CD4-positive, alpha-beta T cell (primary cell): ENCODE results near the gene RAB40C. TPM values are rescaled to one million over a fixed set of nuclear protein-coding genes. Genes with fewer than 3 reads are reported as not detected.
A peak's percentile ranks its signal among the peaks of the same experiment; 100 is the strongest.

Source experiments
- ATAC-seq: fragments of 200-7000 bp; cut with Tn5 transposase; one replicate; pipeline ENCODE4 v1.10.0; 2022; ENCODE audit warnings: mild to moderate bottlenecking; ENCODE audit not compliant: poor library complexity
- CTCF ChIA-PET: fragments of 350-600 bp; sonication (Branson Sonifier 250); formaldehyde crosslinking; loops from one replicate; lab custom pipeline; 2021; ENCODE audit warnings: antibody characterized with exemption, inconsistent platforms; lab: Charles Lee
- POLR2A ChIA-PET: fragments of 350-600 bp; sonication (Branson Sonifier 250); formaldehyde crosslinking; loops from one replicate; lab custom pipeline; 2021; ENCODE audit warnings: antibody characterized with exemption, inconsistent platforms; lab: Charles Lee
- DNase-seq, 14 experiments: peaks; one replicate each; pipeline ENCODE4 v3.0.0-alpha.2; 2013 to 2020; ENCODE audit warnings: mixed read lengths in 2 of 14
- H3K27ac ChIP-seq, 2 donors: one replicate each; pipeline versions ENCODE4 v1.5.1 to v1.7.0; 2013; ENCODE audit warnings: low read length in 2 of 2, low read depth in 1 of 2, mild to moderate bottlenecking in 1 of 2
- H3K27me3 ChIP-seq, 2 experiments: 1 replicate in 1 of 2; 2 replicates in 1 of 2; pipeline versions ENCODE4 v1.6.1 to v1.7.0; 2013; ENCODE audit warnings: low read length in 2 of 2, control low read depth in 1 of 2, mild to moderate bottlenecking in 1 of 2, moderate library complexity in 1 of 2; ENCODE audit not compliant: insufficient read depth in 2 of 2, control insufficient read depth in 1 of 2
- H3K36me3 ChIP-seq: one replicate; pipeline ENCODE4 v1.6.1; 2013; ENCODE audit warnings: low read length, control low read depth; ENCODE audit not compliant: insufficient read depth
- H3K4me1 ChIP-seq: one replicate; pipeline ENCODE4 v1.6.1; 2013; ENCODE audit warnings: low read length, control low read depth; ENCODE audit not compliant: insufficient read depth
- H3K4me3 ChIP-seq: one replicate; pipeline ENCODE4 v1.5.1; 2013; ENCODE audit warnings: mild to moderate bottlenecking, low read length, moderate library complexity
- H3K9me3 ChIP-seq, 2 experiments: 1 replicate in 1 of 2; 2 replicates in 1 of 2; pipeline versions ENCODE4 v1.6.1 to v1.7.0; 2013; ENCODE audit warnings: low read length in 2 of 2, mild to moderate bottlenecking in 2 of 2, control low read depth in 1 of 2, moderate library complexity in 1 of 2; ENCODE audit not compliant: control insufficient read depth in 1 of 2, insufficient read depth in 1 of 2
- H3K27ac Mint-ChIP-seq: one replicate; pipeline ENCODE4 v1.8.0; 2020; ENCODE audit warnings: mixed read lengths
- H3K27me3 Mint-ChIP-seq: one replicate; pipeline ENCODE4 v1.8.0; 2021; ENCODE audit warnings: mixed read lengths
- H3K36me3 Mint-ChIP-seq: one replicate; pipeline ENCODE4 v1.8.0; 2021; ENCODE audit warnings: low read depth, mixed read lengths
- H3K4me1 Mint-ChIP-seq: one replicate; pipeline ENCODE4 v1.8.0; 2021; ENCODE audit warnings: low read depth, mixed read lengths
- H3K4me3 Mint-ChIP-seq: one replicate; pipeline ENCODE4 v1.8.0; 2020; ENCODE audit warnings: mild to moderate bottlenecking, mixed read lengths
- H3K9me3 Mint-ChIP-seq: one replicate; pipeline ENCODE4 v1.8.0; 2020; ENCODE audit warnings: mixed read lengths
- CTCF ChIP-seq: fragments of 200-600 bp; IDR thresholded peaks from one replicate; pipeline ENCODE4 v1.8.0; 2022; ENCODE audit warnings: antibody characterized with exemption, mild to moderate bottlenecking
- intact Hi-C, 2 experiments: fragments of 100-400 bp; cut with DNase I in 1 of 2; cut with micrococcal nuclease in 1 of 2; formaldehyde crosslinking; loops; one replicate each; pipeline versions ENCODE4 v1.15.1 to v1.9.0; 2023 to 2025; cut with DNase I, micrococcal nuclease
- total RNA-seq, 174 experiments: library from RNA in 2 of 174; stranded (reverse) in 2 of 174; gene quantifications; one replicate each; pipeline ENCODE4 v1.2.3 and lab custom pipeline; 2021 to 2026

The RAB40C gene
- total RNA-seq, 2 experiments from 2014 or later = 8.9 to 9.5 TPM

DNA sequence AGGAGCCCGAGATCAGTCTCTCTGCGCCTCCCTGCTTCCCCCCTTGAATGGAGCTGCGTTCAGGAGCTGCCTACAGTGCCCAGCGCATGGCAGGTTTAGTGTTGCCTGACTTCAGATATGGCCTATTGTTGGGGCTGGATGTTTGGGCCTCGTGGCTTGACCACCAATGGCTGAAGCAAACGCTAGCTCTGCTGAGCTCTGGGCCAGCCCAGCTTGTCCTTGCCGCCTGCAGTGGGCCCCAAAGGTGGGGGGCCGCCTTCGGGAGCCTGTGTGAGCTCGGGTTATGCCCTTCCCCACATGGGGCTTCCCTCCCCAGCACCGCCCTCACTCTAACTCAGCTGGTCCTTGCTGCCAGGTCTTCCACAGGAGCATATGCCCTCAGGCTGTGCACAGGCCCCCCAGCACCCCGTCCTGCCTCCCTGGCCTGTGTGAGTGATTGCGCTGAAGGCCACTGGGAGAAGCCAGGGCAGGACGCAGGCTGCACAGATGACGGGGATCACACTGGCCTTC lies 48.2 kb downstream of the RAB40C start:
- Mint-ChIP-seq H3K4me3 (peak overlapping the region; percentile 48), H3K27ac (no peak overlapping the region), H3K4me1 (peaks cover 8% of the 10 kb centered on the region), H3K36me3 (peaks cover 9% of the 10 kb centered on the region), H3K9me3 (no peaks in the 10 kb centered on the region), H3K27me3 (peaks cover 6% of the 10 kb centered on the region)
- no peak for ATAC-seq
- ChIA-PET CTCF (no interaction called here), POLR2A (interaction anchor here (3.0 kb wide), 1 partner anchor 43 kb away, joined by 16 read pairs; the partner anchor contains the start of gene STUB1)
- intact Hi-C loops = no loop called here
- Histone ChIP-seq H3K4me3 (no peak overlapping the region), H3K27ac (no peak overlapping the region), H3K27me3 (no peaks in the 10 kb centered on the region), H3K4me1 (peaks cover 47% of the 10 kb centered on the region), H3K9me3 (peaks cover 0 to 10% of the 10 kb centered on the region in 2 experiments), H3K36me3 (no peaks in the 10 kb centered on the region)
- TF ChIP-seq CTCF = no peak
- DNase-seq = peak in 1 of 14 experiments; percentile 48

DNA sequence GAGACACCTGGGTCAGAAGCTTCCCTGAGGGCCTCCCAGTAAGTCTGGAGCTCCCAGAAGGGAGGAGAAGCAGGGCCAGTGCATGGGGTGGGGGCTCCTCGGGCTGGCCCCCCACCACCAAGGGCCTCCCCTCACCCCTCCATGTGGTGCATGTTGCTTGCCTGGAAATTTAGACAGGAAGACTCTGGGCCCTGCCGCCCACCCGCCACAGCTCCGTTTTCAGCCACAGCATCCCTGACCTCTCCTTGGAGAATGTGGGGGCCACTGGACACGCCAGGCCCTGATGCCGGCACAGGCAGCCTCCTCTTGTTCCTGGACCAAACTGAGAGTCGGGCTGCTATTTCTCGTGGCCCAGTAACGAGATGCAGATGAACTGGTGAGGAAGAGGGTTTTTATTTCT lies 49.0 kb downstream of the RAB40C start:
- no peak overlapping the region for H3K4me3 ChIP-seq
- no peaks in the 10 kb centered on the region for H3K27me3 ChIP-seq
- Mint-ChIP-seq H3K27me3 (peaks cover 6% of the 10 kb centered on the region), H3K36me3 (peaks cover 9% of the 10 kb centered on the region), H3K9me3 (no peaks in the 10 kb centered on the region), H3K4me3 (peak overlapping the region; percentile 63), H3K27ac (peak overlapping the region; percentile 12), H3K4me1 (peaks cover 8% of the 10 kb centered on the region)
- intact Hi-C loops = no loop called here
- peaks cover 50% of the 10 kb centered on the region for H3K4me1 ChIP-seq
- ATAC-seq = no peak
- no peak for DNase-seq
- H3K27ac ChIP-seq = no peak overlapping the region
- no peak for TF ChIP-seq CTCF
- H3K9me3 ChIP-seq = peaks cover 0 to 10% of the 10 kb centered on the region in 2 experiments
- no peaks in the 10 kb centered on the region for H3K36me3 ChIP-seq
- ChIA-PET POLR2A (no interaction called here), CTCF (no interaction called here)

GRCh38 chr16:640614-641013 lies 50.7 kb downstream of the RAB40C start:
- Histone ChIP-seq H3K4me1 (peaks cover 36% of the 10 kb centered on the region), H3K36me3 (no peaks in the 10 kb centered on the region), H3K27me3 (no peaks in the 10 kb centered on the region), H3K27ac (no peak overlapping the region), H3K9me3 (peaks cover 0 to 10% of the 10 kb centered on the region in 2 experiments), H3K4me3 (no peak overlapping the region)
- Mint-ChIP-seq H3K4me3 (peak overlapping the region; percentile 51), H3K4me1 (peaks cover 8% of the 10 kb centered on the region), H3K9me3 (no peaks in the 10 kb centered on the region), H3K27me3 (peaks cover 6% of the 10 kb centered on the region), H3K36me3 (peaks cover 9% of the 10 kb centered on the region), H3K27ac (no peak overlapping the region)
- intact Hi-C loops = no loop called here
- CTCF ChIA-PET = no interaction called here
- POLR2A ChIA-PET = no interaction called here
- ATAC-seq = no peak
- no peak for DNase-seq
- TF ChIP-seq CTCF = no peak
